Esophagus squamous epithelium (tissue), 5 donors: ENCODE measurements around the gene KCNG4. TPM values are rescaled to one million over a fixed set of nuclear protein-coding genes. Genes with fewer than 3 reads are reported as not detected.

Source experiments
- DNase-seq: peaks from one replicate; lab custom pipeline; 2025; lab: John Stamatoyannopoulos, UW
- H3K27ac ChIP-seq, 4 donors: fragments of 200-600 bp; sonication (generic); one replicate each; pipeline ENCODE4 v1.5.1; 2016 to 2019; ENCODE audit warnings: mild to moderate bottlenecking in 1 of 4
- H3K27me3 ChIP-seq, 4 donors: fragments of 200-600 bp; sonication (generic); 1 replicate in 3 of 4; 2 replicates in 1 of 4; pipeline versions ENCODE4 v1.5.1 to v1.6.0; 2017 to 2021; ENCODE audit warnings: antibody characterized with exemption in 1 of 4
- H3K36me3 ChIP-seq, 3 donors: fragments of 200-600 bp; sonication (generic); one replicate each; pipeline ENCODE4 v1.5.1; 2016 to 2019
- H3K4me1 ChIP-seq, 3 donors: fragments of 200-600 bp; sonication (generic); one replicate each; pipeline ENCODE4 v1.5.1; 2017 to 2019
- H3K4me3 ChIP-seq, 4 donors: fragments of 200-600 bp; sonication (generic); 1 replicate in 3 of 4; 2 replicates in 1 of 4; pipeline ENCODE4 v1.5.1; 2016 to 2019; ENCODE audit warnings: mild to moderate bottlenecking in 2 of 4, moderate library complexity in 1 of 4
- H3K9me3 ChIP-seq, 3 donors: fragments of 200-600 bp; sonication (generic); one replicate each; pipeline ENCODE4 v1.5.1; 2016 to 2019
- CTCF ChIP-seq, 6 experiments: fragments of 450-650 bp in 4 of 6; fragments of 200-600 bp in 2 of 6; sonication (generic) in 2 of 6; IDR thresholded peaks; one replicate each; pipeline ENCODE4 v1.5.1; 2016 to 2019; ENCODE audit warnings: antibody characterized with exemption in 6 of 6, mild to moderate bottlenecking in 4 of 6, moderate library complexity in 4 of 6
- POLR2A ChIP-seq, 4 donors: fragments of 450-650 bp; IDR thresholded peaks; one replicate each; pipeline ENCODE4 v1.6.1; 2017; ENCODE audit warnings: antibody characterized with exemption in 4 of 4, mild to moderate bottlenecking in 4 of 4, moderate library complexity in 3 of 4
- WGBS, 2 donors: methylation state at CpG; one replicate each; pipeline ENCODE4 v1.1.5; 2018; 5-methylcytosine and 5-hydroxymethylcytosine counted together
- intact Hi-C: fragments of 100-400 bp; cut with DNase I; formaldehyde crosslinking; loops from one replicate; pipeline ENCODE4 v1.15.0; 2022
- total RNA-seq, 4 donors: library from RNA; depleted of rRNA; stranded (reverse); fragments of >200 nt; gene quantifications; one replicate each; pipeline ENCODE4 v1.1.0, GENCODE V29; 2016
- donor health status: DM: yes; HTN: yes; CAD: no.

The KCNG4 gene
- total RNA-seq, 4 donors from 2014 or later, result not detected

GRCh38 chr16:84194470-84195200 is 45.2 kb downstream of the KCNG4 start:
- Histone ChIP-seq H3K27me3 (no peaks in the 10 kb centered on the region), H3K4me3 (peak overlapping the region in 1 of 4 donors; percentile 47), H3K4me1 (peaks cover 29 to 63% (median 29%) of the 10 kb centered on the region in 3 donors), H3K36me3 (peaks cover 0 to 29% (median 0%) of the 10 kb centered on the region in 3 donors), H3K27ac (peak overlapping the region in 3 of 4 donors; percentile 91 to 94 (median 91)), H3K9me3 (no peaks in the 10 kb centered on the region)
- intact Hi-C loops, result no loop called here
- TF ChIP-seq POLR2A (IDR thresholded peaks at IDR 0.05) (no peak), CTCF (IDR thresholded peaks at IDR 0.05) (no peak)
- DNase-seq, result no peak
- WGBS, 2 donors, result 58 to 61% methylated on average over 2 to 7 of the region's 34 CpGs

DNA sequence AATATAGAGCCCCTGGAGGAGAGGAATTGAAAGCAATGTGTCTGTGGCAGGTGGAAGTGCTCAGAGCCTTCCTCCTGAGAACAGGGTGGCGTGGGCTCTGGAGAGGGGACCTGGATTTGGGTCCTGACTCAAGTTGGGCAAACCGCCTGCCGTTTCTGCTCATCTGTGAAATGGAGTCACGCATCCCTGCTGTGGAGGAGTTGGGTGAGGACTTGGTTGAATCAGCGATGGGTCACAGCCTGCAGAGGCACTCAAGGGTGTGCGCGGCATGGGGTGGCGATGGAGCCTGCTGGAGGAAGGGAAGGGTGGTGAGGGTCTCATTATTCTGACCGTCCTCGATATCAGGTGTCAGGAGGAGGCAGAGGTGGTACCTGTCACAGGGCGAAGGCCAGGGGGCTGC is 45.8 kb downstream of the KCNG4 start:
- peaks cover 23 to 57% (median 25%) of the 10 kb centered on the region in 3 donors for H3K4me1 ChIP-seq
- no peak overlapping the region for H3K4me3 ChIP-seq
- H3K36me3 ChIP-seq, result peaks cover 0 to 29% (median 0%) of the 10 kb centered on the region in 3 donors
- H3K9me3 ChIP-seq, result no peaks in the 10 kb centered on the region
- TF ChIP-seq CTCF (IDR thresholded peaks at IDR 0.05) (no peak), POLR2A (IDR thresholded peaks at IDR 0.05) (no peak)
- intact Hi-C loops, result no loop called here
- no peaks in the 10 kb centered on the region for H3K27me3 ChIP-seq
- DNase-seq, result no peak
- no peak overlapping the region for H3K27ac ChIP-seq
- WGBS, 2 donors, result 83 to 84% methylated on average over 9 to 11 of the region's 11 CpGs

GRCh38 chr16:84193480-84193879 is 46.3 kb downstream of the KCNG4 start:
- no peak for TF ChIP-seq POLR2A (IDR thresholded peaks at IDR 0.05)
- TF ChIP-seq CTCF (IDR thresholded peaks at IDR 0.05), result no peak
- Histone ChIP-seq H3K9me3 (no peaks in the 10 kb centered on the region), H3K4me1 (peaks cover 17 to 52% (median 19%) of the 10 kb centered on the region in 3 donors), H3K27me3 (no peaks in the 10 kb centered on the region), H3K4me3 (no peak overlapping the region), H3K36me3 (peaks cover 0 to 29% (median 0%) of the 10 kb centered on the region in 3 donors), H3K27ac (no peak overlapping the region)
- DNase-seq, result no peak
- 76 to 82% methylated on average over 6 to 7 of the region's 7 CpGs for WGBS, 2 donors
- intact Hi-C loops, result no loop called here

DNA sequence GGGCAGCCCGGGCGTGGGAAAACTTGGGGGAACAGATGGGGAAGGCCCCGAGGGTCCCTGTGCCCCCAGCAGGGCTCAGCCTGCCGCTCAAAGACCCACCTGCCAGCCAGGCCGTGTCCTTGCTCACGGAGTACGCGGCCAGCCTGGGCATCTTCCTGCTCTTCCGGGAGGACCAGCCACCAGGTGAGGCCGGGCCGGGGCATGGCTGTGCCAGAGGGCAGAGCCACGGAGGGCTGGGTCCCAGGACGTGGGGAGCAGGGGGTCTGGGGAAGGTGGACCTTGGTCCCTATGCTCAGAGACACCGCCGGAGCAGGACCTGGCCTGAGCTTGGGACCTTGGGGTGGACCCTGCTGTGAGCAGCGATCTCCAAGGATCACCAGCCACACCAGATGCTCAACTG is 48.3 kb downstream of the KCNG4 start:
- intact Hi-C loops, result no loop called here
- no peak overlapping the region for H3K27ac ChIP-seq
- H3K4me3 ChIP-seq, result no peak overlapping the region
- WGBS, 2 donors, result 88 to 100% methylated on average over 1 to 5 of the region's 16 CpGs
- TF ChIP-seq POLR2A (IDR thresholded peaks at IDR 0.05), result no peak
- TF ChIP-seq CTCF (IDR thresholded peaks at IDR 0.05), result no peak
- H3K9me3 ChIP-seq, result no peaks in the 10 kb centered on the region
- H3K4me1 ChIP-seq, result peaks cover 5 to 38% (median 8%) of the 10 kb centered on the region in 3 donors
- H3K27me3 ChIP-seq, result no peaks in the 10 kb centered on the region
- peaks cover 0 to 29% (median 0%) of the 10 kb centered on the region in 3 donors for H3K36me3 ChIP-seq
- no peak for DNase-seq

GRCh38 chr16:84190731-84191388 is 49.0 kb downstream of the KCNG4 start, which contains the start of gene ADAD2:
Gene ADAD2, plus strand, starts transcription at chr16:84191157. Its CDS starts 74 bp downstream, at chr16:84191231.
- H3K9me3 ChIP-seq, result no peaks in the 10 kb centered on the region
- whole genome bisulfite sequencing, 2 donors, result 91 to 100% methylated on average over 1 to 17 of the region's 47 CpGs
- H3K36me3 ChIP-seq, result peaks cover 0 to 29% (median 0%) of the 10 kb centered on the region in 3 donors
- no peak within 1 kb of the TSS for H3K4me3 ChIP-seq
- H3K27ac ChIP-seq, result no peak within 1 kb of the TSS
- H3K27me3 ChIP-seq, result no peaks in the 10 kb centered on the region
- H3K4me1 ChIP-seq, result peaks cover 5 to 38% (median 9%) of the 10 kb centered on the region in 3 donors
- TF ChIP-seq POLR2A (IDR thresholded peaks at IDR 0.05) (no peak), CTCF (IDR thresholded peaks at IDR 0.05) (no peak)
- intact Hi-C loops, result no loop called here
- no peak for DNase-seq
